ENCODE measurements around the gene HLA-B.

Gene HLA-B

DNA sequence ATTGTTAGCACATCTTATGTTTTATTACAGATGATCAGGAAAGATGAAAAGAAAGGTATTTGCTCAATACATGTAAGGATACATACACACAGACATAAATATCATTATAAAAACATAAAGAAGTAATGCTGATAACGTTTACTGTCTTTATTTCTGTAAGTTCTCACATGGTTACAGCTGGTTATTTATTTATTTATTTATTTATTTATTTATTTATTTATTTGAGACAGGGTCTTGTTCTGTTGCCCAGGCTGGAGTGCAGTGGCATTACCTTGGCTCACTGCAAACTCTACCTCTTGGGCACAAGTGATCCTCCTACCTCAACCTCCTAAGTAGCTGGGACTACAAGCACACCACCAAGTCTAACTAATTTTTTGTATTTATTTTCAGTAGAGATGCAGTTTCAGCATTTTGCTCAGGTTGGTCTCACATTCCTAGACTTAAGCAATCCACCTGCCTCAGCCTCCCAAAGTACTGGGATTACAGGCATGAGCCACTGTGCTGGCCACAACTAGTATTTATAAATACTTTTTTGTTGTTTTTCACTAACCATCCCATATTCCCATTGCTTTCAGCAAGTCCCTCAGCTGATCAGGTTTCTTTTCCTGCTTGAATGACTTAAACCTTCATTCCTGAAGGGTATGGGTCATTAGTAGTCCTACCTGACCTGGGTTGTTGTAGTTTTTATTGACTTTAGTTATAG, 35.8 kb downstream of the HLA-B start (continued):
- TF ChIP-seq, protein P1, sequence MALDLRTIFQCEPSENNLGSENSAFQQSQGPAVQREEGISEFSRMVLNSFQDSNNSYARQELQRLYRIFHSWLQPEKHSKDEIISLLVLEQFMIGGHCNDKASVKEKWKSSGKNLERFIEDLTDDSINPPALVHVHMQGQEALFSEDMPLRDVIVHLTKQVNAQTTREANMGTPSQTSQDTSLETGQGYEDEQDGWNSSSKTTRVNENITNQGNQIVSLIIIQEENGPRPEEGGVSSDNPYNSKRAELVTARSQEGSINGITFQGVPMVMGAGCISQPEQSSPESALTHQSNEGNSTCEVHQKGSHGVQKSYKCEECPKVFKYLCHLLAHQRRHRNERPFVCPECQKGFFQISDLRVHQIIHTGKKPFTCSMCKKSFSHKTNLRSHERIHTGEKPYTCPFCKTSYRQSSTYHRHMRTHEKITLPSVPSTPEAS (tag by site-specific recombination; IDR thresholded peaks at IDR 0.05), result no peak
- TF ChIP-seq ZNF555 (tag by site-specific recombination; conservative IDR thresholded peaks at IDR 0.05), result peak; percentile 72
- peak; percentile 57; the same call in 1 of the 2 replicates for TF ChIP-seq ZNF530 (tag by site-specific recombination; IDR thresholded peaks at IDR 0.05; ENCODE audit: low read depth)
- TF ChIP-seq ZNF404 (tag by site-specific recombination; IDR thresholded peaks at IDR 0.05), result peak; percentile 85
- TF ChIP-seq ZNF629 (tag by site-specific recombination; IDR thresholded peaks at IDR 0.05), result peak; percentile 29; the same call in 1 of the 2 replicates
- 0 out of 2 replicates have a peak, but pooled peaks have one; percentile 13 for TF ChIP-seq ZNF354C (tag by site-specific recombination; IDR thresholded peaks at IDR 0.05; ENCODE audit: borderline replicate concordance, low read depth)
- peak; percentile 21 for TF ChIP-seq ZNF654 (tag by site-specific recombination; IDR thresholded peaks at IDR 0.05; ENCODE audit: low read depth)
- TF ChIP-seq ZNF791 (tag by site-specific recombination; IDR thresholded peaks at IDR 0.05), result 0 out of 2 replicates have a peak, but pooled peaks have one; percentile 17
- no peak for TF ChIP-seq ZNF830 (tag by site-specific recombination; IDR thresholded peaks at IDR 0.05; ENCODE audit: low read depth)
- TF ChIP-seq ZXDB (tag by site-specific recombination; IDR thresholded peaks at IDR 0.05), result peak; percentile 53
- peak; percentile 74 for TF ChIP-seq ZNF426 (tag by site-specific recombination; IDR thresholded peaks at IDR 0.05)
- no peak for TF ChIP-seq KLF7 (tag by site-specific recombination; IDR thresholded peaks at IDR 0.05; ENCODE audit: borderline replicate concordance)
- peak; percentile 90 for TF ChIP-seq ZNF394 (tag by site-specific recombination; IDR thresholded peaks at IDR 0.05; ENCODE audit: borderline replicate concordance)
- TF ChIP-seq, protein P2, sequence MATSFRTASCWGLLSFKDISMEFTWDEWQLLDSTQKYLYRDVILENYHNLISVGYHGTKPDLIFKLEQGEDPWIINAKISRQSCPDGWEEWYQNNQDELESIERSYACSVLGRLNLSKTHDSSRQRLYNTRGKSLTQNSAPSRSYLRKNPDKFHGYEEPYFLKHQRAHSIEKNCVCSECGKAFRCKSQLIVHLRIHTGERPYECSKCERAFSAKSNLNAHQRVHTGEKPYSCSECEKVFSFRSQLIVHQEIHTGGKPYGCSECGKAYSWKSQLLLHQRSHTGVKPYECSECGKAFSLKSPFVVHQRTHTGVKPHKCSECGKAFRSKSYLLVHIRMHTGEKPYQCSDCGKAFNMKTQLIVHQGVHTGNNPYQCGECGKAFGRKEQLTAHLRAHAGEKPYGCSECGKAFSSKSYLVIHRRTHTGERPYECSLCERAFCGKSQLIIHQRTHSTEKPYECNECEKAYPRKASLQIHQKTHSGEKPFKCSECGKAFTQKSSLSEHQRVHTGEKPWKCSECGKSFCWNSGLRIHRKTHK (tag by site-specific recombination; IDR thresholded peaks at IDR 0.05), result no peak
- TF ChIP-seq ZNF292 (tag by site-specific recombination; IDR thresholded peaks at IDR 0.05; ENCODE audit: borderline replicate concordance, low read depth), result peak; percentile 82
- peak; percentile 56; the same call in 1 of the 2 replicates for TF ChIP-seq ZBTB8A (tag by site-specific recombination; IDR thresholded peaks at IDR 0.05)
- TF ChIP-seq, protein P3, sequence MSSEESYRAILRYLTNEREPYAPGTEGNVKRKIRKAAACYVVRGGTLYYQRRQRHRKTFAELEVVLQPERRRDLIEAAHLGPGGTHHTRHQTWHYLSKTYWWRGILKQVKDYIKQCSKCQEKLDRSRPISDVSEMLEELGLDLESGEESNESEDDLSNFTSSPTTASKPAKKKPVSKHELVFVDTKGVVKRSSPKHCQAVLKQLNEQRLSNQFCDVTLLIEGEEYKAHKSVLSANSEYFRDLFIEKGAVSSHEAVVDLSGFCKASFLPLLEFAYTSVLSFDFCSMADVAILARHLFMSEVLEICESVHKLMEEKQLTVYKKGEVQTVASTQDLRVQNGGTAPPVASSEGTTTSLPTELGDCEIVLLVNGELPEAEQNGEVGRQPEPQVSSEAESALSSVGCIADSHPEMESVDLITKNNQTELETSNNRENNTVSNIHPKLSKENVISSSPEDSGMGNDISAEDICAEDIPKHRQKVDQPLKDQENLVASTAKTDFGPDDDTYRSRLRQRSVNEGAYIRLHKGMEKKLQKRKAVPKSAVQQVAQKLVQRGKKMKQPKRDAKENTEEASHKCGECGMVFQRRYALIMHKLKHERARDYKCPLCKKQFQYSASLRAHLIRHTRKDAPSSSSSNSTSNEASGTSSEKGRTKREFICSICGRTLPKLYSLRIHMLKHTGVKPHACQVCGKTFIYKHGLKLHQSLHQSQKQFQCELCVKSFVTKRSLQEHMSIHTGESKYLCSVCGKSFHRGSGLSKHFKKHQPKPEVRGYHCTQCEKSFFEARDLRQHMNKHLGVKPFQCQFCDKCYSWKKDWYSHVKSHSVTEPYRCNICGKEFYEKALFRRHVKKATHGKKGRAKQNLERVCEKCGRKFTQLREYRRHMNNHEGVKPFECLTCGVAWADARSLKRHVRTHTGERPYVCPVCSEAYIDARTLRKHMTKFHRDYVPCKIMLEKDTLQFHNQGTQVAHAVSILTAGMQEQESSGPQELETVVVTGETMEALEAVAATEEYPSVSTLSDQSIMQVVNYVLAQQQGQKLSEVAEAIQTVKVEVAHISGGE (tag by site-specific recombination; conservative IDR thresholded peaks at IDR 0.05; ENCODE audit: low read depth), result peak; percentile 64
- peak; percentile 87 for TF ChIP-seq ZNF140 (tag by site-specific recombination; IDR thresholded peaks at IDR 0.05)
- no peak for TF ChIP-seq ZNF610 (tag by site-specific recombination; IDR thresholded peaks at IDR 0.05; ENCODE audit: borderline replicate concordance)
- TF ChIP-seq, protein P4, sequence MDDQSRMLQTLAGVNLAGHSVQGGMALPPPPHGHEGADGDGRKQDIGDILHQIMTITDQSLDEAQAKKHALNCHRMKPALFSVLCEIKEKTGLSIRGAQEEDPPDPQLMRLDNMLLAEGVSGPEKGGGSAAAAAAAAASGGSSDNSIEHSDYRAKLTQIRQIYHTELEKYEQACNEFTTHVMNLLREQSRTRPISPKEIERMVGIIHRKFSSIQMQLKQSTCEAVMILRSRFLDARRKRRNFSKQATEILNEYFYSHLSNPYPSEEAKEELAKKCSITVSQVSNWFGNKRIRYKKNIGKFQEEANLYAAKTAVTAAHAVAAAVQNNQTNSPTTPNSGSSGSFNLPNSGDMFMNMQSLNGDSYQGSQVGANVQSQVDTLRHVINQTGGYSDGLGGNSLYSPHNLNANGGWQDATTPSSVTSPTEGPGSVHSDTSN (CRISPR knock-in tag; IDR thresholded peaks at IDR 0.05), result no peak
- 0 out of 2 replicates have a peak, but pooled peaks have one; percentile 48 for TF ChIP-seq ZNF138 (tag by site-specific recombination; IDR thresholded peaks at IDR 0.05; ENCODE audit: borderline replicate concordance)
- TF ChIP-seq GLI4 (tag by site-specific recombination; IDR thresholded peaks at IDR 0.05), result no peak
- TF ChIP-seq ZNF114 (tag by site-specific recombination; IDR thresholded peaks at IDR 0.05), result no peak
- peak; percentile 46 for TF ChIP-seq ZNF510 (tag by site-specific recombination; IDR thresholded peaks at IDR 0.05; ENCODE audit: insufficient replicate concordance)
- TF ChIP-seq, protein P5, sequence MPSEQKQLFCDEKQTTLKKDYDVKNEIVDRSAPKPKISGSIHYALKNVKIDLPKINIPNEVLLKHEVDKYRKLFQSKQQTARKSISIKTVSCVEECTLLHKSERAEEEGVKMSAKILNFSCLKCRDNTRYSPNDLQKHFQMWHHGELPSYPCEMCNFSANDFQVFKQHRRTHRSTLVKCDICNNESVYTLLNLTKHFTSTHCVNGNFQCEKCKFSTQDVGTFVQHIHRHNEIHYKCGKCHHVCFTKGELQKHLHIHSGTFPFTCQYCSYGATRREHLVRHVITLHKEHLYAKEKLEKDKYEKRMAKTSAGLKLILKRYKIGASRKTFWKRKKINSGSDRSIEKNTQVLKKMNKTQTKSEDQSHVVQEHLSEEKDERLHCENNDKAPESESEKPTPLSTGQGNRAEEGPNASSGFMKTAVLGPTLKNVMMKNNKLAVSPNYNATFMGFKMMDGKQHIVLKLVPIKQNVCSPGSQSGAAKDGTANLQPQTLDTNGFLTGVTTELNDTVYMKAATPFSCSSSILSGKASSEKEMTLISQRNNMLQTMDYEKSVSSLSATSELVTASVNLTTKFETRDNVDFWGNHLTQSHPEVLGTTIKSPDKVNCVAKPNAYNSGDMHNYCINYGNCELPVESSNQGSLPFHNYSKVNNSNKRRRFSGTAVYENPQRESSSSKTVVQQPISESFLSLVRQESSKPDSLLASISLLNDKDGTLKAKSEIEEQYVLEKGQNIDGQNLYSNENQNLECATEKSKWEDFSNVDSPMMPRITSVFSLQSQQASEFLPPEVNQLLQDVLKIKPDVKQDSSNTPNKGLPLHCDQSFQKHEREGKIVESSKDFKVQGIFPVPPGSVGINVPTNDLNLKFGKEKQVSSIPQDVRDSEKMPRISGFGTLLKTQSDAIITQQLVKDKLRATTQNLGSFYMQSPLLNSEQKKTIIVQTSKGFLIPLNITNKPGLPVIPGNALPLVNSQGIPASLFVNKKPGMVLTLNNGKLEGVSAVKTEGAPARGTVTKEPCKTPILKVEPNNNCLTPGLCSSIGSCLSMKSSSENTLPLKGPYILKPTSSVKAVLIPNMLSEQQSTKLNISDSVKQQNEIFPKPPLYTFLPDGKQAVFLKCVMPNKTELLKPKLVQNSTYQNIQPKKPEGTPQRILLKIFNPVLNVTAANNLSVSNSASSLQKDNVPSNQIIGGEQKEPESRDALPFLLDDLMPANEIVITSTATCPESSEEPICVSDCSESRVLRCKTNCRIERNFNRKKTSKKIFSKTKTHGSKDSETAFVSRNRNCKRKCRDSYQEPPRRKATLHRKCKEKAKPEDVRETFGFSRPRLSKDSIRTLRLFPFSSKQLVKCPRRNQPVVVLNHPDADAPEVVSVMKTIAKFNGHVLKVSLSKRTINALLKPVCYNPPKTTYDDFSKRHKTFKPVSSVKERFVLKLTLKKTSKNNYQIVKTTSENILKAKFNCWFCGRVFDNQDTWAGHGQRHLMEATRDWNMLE (tag by site-specific recombination; conservative IDR thresholded peaks at IDR 0.05; ENCODE audit: low read depth), result peak; percentile 82
- TF ChIP-seq ZNF391 (tag by site-specific recombination; IDR thresholded peaks at IDR 0.05; ENCODE audit: borderline replicate concordance, low read depth), result no peak

Measured in HEK293 (cell line).